Sigmoid colon (tissue), 4 donors: ENCODE results near the gene NR2F1-AS1.

Experiments used
- EP300 ChIP-seq, 4 donors: sonication (generic); formaldehyde crosslinking; IDR thresholded peaks; one replicate each; pipeline ENCODE4 v1.6.1; 2017; ENCODE audit warnings: antibody characterized with exemption in 4 of 4
- POLR2A ChIP-seq, 2 donors: fragments of 450-650 bp; IDR thresholded peaks; one replicate each; pipeline ENCODE4 v1.6.1; 2016; ENCODE audit warnings: antibody characterized with exemption in 2 of 2, mild to moderate bottlenecking in 2 of 2, moderate library complexity in 2 of 2
- POLR2AphosphoS5 ChIP-seq, 4 donors: sonication (generic); formaldehyde crosslinking; IDR thresholded peaks; one replicate each; pipeline ENCODE4 v1.6.1; 2017; ENCODE audit warnings: antibody characterized with exemption in 4 of 4
- TF ChIP-seq, protein P1 (sequence below), 4 experiments: fragments of 450-650 bp in 3 of 4; fragments of 200-600 bp in 1 of 4; IDR thresholded peaks; one replicate each; pipeline ENCODE4 v1.5.1; 2016 to 2019; ENCODE audit warnings: antibody characterized with exemption in 4 of 4, mild to moderate bottlenecking in 3 of 4, moderate library complexity in 2 of 4

GRCh38 chr5:93583439-93583767 lies 2.4 kb upstream of the NR2F1-AS1 start:
- TF ChIP-seq POLR2AphosphoS5 (IDR thresholded peaks at IDR 0.05) = no peak
- TF ChIP-seq, protein P1, sequence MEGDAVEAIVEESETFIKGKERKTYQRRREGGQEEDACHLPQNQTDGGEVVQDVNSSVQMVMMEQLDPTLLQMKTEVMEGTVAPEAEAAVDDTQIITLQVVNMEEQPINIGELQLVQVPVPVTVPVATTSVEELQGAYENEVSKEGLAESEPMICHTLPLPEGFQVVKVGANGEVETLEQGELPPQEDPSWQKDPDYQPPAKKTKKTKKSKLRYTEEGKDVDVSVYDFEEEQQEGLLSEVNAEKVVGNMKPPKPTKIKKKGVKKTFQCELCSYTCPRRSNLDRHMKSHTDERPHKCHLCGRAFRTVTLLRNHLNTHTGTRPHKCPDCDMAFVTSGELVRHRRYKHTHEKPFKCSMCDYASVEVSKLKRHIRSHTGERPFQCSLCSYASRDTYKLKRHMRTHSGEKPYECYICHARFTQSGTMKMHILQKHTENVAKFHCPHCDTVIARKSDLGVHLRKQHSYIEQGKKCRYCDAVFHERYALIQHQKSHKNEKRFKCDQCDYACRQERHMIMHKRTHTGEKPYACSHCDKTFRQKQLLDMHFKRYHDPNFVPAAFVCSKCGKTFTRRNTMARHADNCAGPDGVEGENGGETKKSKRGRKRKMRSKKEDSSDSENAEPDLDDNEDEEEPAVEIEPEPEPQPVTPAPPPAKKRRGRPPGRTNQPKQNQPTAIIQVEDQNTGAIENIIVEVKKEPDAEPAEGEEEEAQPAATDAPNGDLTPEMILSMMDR (IDR thresholded peaks at IDR 0.05) = no peak
- no peak for TF ChIP-seq POLR2A (IDR thresholded peaks at IDR 0.05)
- TF ChIP-seq EP300 (IDR thresholded peaks at IDR 0.05) = no peak
